Activated T-cell treated with anti-CD3 and anti-CD28 coated beads, Interleukin-2, amount 50 U/mL, for 1 hour (primary cell): ENCODE data around the gene PRKG1.
"Not testable (repeated sequence)": the region's sequence is repeated elsewhere in the genome, so short reads cannot be mapped to it uniquely, and the experiment has no call there.

Experiments
- DNase-seq: peaks from one replicate; pipeline ENCODE4 v3.0.0-alpha.2; 2020

Gene PRKG1

DNA sequence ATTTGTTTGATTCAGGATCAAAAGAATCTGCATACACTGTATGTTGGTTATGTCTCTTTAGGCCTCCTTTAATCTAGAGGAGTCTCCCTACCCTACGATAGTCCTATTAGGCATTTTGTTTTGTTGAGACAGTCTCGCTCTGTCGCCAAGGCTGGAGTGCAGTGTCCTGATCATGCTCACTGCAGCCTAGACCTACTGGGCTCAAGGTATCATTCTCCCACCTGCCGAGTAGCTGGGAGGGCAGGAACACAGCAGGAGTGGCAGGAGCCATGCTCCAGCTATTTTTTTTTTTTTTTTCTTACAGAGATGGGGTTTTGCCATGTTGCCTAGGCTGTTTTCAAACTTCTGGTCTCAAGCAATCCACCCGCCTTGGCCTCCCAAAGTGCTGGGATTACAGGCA is 1116.8 kb downstream of the PRKG1 start:
- DNase-seq = no peak

DNA sequence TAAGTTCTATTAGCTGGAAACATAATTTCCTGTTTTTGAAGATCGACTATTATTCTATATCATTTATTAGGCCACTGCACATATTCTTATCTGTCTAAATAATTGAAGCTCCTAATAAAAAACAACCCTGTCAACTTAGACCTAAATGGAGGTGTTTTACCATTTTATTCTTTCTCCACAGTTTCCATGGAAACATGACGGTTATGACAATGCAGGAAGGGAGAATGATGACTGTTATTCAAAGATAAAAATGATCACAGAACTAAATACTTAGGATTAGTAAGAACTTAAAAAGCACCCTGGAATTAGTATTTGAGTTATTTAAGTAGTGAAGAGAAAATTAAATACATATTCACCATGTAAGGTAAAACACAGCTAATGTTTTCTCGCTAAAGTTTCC is 1119.9 kb downstream of the PRKG1 start:
- DNase-seq = no peak

DNA sequence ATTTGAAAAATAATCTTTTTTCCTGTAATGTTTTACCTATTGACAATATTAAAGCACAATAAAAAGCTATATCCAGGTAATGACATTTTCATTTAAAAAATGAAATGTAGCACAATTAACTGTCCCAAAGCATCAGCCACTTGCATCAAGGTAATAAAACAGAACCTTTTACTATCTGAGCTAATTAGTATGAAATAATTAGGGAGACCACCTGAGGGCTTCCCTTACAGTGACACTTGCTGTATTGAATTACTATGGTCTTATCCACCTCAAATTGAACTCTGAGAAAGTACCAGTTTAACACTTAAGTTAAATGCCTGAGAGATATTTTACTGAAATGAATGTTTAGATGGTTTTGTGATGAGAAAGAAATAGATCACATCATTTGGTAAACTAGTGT is 1120.4 kb downstream of the PRKG1 start:
- DNase-seq = no peak

DNA sequence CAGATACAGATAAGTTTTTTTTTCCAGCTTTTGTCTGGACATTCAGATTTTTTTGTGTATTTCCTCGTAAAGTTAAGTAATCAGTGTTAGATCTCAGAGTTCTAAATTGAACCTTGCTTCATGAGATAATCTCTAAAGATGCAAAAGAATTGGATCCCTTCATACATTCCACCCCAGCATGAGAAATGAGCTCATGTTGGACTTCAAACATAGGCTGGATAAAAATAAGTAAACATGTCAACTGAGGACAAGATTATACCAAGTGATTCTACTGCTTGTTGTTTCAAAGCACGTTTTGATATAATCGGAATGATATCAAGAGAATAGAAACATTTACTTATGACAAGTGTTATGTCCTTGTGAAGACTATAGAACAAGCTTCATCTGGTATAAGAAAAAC is 1122.8 kb downstream of the PRKG1 start:
- DNase-seq = no peak

DNA sequence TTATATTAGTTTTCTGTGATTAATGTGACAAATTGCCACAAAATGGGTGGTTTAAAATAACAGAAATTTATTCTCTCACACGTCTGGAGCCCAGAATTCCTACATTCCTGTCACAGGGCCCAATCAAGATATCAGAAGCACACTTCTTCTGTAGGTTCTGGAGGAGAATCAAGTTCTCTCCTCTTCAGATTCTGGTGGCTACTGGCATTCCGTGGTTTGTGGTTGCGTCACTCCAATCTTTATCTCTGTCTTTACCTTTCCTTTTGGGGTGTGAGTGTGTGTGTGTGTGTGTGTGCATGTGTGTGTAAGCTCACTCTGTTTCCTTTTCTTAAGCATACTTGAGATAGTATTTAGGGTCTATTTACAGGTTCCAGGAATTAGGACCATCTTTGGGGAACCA is 1124.3 kb downstream of the PRKG1 start:
- no peak for DNase-seq

DNA sequence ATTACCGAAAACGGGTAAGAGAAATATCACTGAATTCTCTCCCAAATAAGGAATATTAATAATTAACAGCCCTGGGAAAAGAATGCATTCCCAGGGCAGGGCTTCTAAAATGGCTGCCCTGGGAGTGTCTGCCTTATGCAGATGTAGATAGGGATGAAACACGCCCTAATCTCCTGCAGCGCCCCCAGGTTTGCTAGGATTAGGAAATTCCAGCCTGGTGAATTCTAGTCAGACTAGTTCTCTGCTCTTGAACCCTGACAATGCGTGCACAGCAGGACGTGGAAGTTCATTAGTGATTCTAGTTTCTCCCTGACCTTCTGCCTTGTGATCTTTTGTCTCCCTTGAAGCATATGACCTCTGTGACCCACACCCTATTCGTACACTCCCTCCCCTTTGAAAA is 1130.6 kb downstream of the PRKG1 start:
- not testable (repeated sequence) for DNase-seq

DNA sequence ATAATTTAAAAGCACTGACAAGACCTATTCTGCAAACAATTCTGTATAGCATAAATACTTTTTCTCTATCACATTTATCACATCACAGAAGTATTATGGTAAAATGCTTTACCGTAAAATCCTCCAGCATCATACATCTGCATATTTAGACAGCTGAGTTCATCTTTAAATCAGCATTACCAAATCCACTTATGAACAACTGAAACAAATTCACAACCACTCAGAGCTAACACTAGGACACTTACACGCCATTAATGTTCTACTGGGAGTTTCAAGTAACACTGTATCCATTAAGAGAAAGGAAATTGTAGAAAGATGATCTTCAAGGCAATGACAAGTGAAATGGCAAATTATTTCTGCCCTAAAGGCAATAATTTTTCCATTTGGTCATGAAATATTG is 1134.1 kb downstream of the PRKG1 start:
- no peak for DNase-seq

DNA sequence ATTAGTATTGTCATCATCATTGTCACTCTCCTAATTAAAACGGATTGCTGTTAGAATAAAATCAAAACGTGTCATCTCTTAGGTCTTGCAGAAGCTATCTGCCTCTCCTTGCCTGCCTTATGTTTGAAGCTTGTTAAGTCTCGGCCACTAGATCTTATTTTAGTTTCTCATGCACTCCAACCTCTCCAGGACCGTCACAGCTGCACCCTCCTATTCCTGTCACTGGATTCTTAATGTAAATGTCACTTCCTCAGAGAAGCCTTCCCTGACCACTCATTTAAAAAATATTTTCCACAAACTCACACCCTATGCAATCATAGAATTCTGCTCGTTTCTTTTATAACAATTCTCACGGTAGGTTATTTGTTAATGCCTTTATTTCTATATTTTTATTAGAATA is 1135.9 kb downstream of the PRKG1 start:
- no peak for DNase-seq

DNA sequence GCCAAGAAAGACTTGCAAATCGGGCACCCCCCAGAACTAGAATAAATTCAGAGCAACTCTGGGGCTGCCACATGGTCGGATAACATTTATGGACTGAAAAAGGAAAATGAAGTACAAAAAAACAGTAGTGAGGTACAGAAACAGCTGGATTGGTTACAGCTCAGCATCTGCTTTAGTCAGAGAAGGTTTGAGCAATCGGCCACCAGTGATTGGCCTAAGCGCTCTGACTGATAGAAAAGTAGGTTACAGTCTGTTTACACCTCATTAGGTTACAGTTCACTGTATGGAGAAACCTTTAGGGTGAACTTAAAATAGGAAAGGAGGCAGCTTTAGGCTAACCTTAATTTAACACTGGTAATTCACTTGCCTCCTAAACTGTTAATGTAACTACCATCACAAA is 1137.8 kb downstream of the PRKG1 start:
- DNase-seq = no peak

DNA sequence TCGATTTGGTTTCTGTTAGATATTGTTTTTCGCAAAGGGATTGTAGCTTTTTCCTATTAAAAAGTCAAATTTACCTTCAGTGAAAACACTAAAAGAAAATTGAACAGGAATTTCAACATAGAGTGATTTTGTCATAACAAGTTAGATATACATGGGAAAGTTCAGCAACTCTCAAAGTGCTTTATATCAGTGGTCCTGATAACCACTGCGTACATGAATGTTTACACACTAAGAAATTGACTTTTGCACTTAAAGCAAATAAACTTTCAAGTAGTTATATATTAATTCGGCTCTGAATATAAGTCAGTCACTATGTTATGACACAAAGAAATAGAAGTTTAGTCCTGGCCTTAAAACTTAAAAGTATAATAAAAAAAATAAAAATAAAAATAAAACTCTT is 1138.5 kb downstream of the PRKG1 start:
- no peak for DNase-seq

DNA sequence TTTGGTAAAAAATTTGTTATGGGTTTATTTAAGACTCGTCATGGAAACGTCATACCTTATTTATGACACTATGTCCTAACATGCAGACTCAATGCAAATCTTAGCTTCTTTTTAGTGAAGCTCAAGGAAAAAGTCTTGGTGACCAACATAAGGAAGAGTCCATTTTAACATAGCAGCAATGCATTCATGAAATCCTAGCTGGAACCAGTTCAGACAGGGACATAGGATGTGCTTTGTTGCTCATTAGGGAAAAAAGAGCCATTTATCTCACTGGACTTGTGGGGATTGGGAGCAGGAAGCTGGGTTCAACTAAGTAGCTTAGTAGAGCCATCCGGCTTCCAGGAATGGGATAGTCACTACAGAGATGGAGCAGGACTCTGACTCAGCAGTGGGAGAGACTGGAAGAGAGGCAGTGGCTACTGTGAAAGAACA is 1139.0 kb downstream of the PRKG1 start:
- no peak for DNase-seq

DNA sequence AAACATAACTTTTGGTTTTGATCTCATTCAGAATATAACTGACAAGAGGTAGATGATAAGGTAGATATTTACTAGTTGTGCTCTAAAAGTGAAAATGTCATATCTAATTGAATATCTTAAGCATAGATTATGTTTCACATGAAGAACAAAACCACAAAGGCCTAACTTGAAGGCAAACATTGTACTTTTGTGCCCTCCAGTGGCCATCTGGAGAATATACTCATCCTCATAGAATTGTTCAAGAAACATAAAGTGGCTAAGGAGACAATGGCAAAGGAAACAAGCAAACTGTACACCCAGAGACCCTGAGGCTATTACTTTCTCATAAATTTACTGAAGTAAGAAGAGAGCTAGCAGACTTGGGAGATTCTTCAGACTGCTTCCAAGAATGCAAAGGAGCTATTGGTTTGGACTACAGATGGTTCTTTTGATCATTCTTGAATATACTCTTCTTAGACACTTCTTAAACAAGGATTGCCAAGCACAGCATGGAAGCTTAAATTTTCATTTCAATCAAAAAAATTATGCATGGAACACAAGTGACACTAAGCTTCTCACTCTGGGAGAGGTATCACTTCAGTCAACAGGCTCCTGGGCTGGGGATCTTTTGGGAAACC is 1141.6 kb downstream of the PRKG1 start:
- no peak for DNase-seq

DNA sequence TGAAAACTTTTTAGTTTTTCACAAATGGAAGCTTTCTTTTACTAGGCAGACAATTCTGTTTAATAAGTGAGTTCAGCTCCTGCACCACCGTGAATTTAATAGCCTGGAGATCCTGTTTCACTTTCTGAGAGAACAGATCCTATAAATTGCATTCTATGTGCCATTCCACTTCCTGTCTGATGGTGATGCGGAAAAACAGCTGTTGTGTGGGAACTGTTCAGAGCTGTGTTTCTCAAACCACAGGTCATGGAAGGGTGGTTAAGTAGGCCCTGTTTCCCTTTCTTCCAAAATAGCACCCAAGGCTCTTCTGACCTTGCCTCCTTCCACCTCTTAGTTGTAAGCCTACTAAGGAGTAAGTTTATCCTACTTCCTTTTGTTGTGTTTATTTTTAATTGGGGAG is 1142.6 kb downstream of the PRKG1 start:
- DNase-seq = no peak

DNA sequence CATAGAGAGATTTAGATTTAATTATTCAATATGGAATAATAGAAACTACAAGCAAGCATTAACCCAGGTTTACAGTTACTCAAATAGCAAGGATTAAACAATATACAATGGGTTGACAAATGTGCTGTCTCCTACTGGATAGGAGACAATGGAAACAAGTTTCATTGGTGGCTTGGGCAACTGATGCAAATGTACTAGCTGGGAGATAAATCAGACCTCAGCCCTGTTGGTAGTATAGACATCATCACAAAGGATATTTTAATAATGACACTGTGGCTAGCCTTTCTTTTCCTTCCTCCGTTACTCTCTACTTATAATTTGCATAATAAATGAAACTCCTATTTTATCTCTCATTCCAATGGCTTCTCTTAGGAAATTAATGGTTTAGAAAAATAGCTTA is 1143.2 kb downstream of the PRKG1 start:
- DNase-seq = no peak

DNA sequence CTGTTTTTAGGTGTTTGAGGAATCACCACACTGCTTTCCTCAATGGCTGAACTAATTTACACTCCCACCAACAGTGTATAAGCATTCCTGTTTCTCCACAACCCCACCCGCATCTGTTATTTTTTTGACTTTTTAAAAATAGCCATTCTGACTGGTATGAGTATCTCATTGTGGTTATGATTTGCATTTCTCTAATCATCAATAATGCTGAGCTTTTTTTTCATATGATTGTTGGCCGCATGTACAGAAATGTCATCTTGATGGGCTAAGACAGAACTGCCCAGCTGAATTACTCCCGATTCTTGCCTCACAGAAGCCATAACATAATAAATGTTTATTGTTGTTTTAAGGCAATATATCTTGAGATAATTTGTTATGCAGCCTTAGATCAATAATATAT is 1146.7 kb downstream of the PRKG1 start:
- no peak for DNase-seq

DNA sequence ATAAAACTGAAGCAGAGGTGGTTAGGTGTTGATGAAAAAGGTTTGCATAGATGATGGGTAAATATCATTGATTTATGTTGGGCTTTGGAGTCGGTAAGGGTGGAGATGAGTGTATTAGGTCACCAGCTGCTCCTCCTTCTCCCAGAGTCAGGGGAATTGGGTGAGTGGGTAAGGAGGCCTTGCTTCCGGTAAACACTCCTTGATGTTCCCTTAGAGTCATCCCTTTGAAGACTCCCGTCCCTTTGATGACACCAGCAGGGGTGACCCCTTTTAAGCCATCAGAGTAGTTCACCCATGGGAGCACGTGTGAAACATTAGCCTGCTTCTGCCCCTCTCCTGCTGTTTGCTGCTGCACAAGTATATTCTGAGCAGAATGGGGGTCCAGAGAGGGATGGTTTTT is 1147.6 kb downstream of the PRKG1 start:
- no peak for DNase-seq

DNA sequence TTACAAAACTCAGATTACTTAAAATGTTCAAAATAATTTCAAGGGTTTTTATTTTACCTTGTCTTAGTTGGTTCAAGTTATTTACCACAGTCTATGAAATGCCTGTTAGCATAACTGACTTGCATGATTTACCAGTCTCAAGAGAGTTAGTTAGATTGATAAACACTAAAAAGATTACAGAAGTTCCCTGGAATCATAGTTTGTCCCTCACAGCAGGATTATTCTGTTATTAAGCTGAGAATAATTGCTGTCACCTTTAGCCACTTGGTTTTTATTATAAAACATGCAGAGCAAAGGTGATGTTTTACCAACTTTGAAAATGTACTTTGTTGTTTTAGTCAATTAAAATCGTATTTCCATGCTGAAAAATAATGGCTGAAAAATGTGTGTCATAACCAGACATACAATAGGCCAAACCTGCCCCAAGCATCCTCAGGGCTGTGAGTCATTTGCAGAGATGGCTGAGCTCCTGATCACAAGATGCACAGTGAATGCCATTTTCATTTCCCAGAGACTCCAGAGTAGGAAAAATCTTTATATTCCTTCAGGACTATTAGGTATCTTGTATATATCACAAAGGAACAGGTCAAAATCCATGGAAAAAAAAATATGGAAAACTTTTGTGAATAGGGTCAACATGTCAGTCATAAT is 1152.0 kb downstream of the PRKG1 start:
- DNase-seq = no peak

DNA sequence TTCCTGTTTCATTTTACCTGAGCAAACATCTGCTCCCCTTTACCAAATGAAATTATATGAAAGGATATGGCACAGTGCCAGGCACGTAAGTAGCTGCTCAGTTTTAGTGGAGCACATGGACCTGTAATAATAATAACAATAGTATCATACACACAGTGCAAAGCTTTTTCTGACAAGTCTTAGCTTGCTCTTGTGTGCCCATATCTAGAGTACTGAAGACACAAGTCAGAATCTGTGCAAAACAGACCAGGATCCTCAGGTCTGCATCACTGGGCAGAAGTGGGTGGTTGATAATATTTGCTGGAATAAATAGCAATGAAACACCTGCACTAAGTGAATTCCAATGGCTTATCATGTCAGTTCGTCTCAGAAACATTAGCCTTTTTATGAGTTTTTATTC is 1154.3 kb downstream of the PRKG1 start:
- DNase-seq = no peak

DNA sequence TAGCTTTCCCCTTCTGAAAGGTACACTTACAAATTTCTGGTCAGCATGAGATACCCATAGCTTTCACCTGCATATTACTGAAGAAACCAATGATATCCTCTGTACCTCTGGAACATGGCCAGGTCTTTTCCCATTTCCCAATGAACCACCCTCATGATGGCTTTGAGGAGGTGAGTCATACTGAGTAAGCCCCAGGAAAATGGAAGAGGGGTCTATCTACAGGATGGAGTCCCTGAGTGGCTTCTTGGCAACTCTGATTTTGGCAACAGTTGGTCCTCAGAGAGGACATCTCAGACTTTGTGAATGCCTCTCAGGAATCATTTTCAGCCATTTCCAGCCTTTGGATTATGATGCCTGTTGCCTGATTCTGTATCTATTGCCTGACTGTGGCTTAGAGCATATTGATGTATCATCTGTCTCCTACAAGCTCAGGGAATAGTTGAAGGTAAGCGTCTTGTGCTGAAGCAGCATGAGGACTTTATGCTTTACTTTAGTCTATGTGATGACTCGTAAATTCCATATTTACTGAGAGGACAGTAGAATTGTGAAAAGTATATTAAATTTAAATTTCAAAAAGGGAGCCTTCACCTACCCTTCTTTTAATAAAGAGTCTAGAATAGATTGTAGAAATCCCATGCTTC is 1155.1 kb downstream of the PRKG1 start:
- DNase-seq = no peak

DNA sequence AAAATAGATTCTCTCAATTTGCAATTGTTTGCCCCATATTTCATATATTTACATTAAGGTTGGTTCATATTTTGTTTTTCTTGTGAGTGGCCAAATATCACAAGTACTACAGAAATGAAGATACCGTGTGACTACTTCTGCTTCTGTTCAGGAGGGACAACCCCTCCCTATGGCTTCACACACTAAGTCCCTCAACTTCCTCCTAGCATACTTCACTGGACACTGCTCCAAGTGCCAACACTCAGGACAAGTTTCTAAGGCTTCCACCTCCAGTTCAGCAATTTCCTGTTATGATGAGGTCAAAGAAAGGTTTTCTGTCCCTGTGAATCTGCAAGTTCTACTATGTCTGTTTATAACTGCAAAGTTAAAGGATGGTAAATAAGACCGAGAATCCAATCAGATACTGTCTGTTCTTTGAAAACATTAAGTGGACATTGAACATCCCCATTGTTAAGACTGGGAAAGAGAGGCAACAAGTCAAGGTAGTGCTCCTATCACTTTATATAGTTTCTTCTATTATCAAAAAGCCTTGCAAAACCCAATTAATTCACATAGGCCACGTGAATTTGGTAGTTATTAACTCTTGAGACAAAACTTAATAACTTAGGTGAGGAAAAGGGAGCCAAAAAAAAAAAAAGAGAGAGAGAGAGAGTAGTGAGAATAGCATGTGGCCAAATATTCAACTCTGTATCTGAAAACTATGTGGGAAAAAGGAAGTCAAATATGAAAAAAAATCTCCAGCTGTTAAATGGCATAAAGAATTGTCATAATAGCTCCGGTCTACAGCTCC is 1158.5 kb downstream of the PRKG1 start:
- no peak for DNase-seq

DNA sequence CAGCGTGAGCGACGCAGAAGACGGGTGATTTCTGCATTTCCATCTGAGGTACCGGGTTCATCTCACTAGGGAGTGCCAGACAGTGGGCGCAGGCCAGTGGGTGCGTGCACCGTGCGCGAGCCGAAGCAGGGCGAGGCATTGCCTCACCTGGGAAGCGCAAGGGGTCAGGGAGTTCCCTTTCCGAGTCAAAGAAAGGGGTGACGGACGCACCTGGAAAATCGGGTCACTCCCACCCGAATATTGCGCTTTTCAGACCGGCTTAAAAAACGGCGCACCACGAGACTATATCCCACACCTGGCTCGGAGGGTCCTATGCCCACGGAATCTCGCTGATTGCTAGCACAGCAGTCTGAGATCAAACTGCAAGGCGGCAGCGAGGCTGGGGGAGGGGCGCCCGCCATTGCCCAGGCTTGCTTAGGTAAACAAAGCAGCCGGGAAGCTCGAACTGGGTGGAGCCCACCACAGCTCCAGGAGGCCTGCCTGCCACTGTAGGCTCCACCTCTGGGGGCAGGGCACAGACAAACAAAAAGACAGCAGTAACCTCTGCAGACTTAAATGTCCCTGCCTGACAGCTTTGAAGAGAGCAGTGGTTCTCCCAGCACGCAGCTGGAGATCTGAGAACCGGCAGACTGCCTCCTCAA is 1159.2 kb downstream of the PRKG1 start:
- DNase-seq = not testable (repeated sequence)

DNA sequence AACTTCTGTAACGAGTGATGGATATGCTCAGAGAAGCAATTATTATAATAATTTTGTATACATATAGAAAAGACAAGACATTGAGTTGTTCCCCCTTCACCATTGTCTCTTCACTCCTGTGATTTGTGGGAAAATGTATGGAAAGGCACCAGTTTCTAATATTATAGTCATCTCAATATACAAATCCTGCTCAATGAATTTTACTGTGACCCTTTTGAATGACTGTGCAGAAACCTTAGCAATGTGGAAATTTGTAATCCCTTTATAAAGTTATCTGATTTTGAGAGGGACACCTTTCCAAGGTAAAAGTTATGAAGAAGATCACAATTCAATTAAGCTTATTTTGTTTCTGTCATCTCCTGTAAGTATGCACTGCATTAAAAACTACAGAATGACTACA is 1165.5 kb downstream of the PRKG1 start:
- no peak for DNase-seq

DNA sequence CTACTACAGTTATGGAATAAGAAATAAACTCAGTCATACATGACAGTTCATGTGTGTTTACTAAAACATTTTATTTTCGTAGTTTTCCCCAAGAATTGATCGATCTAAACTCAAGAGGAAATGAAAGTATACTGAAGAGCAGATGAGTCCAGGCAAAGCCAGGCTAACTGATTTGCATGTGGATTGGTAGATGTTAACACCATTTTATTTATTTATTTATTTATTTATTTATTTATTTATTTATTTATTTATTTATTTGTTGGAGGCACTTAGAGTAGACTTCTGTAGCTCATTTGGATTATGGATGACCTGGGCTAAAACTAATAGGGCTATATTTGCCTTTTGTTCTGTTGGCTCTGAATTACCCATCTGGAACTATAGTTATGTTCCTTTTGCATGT is 1171.3 kb downstream of the PRKG1 start:
- no peak for DNase-seq
